Measurements from ENCODE around the gene DYNC2I2.

GRCh38 chr9:128636556-128637530 is 19.8 kb downstream of the DYNC2I2 start:
- TF ChIP-seq CTCF (IDR thresholded peaks at IDR 0.05) (no peak), POLR2A (IDR thresholded peaks at IDR 0.05) (no peak)

All from testis (tissue), 2 donors.